Lower leg skin (tissue), 4 donors: ENCODE measurements around the gene FAM149A. TPM values are rescaled to one million over a fixed set of nuclear protein-coding genes. Genes with fewer than 3 reads are reported as not detected.

ENCODE experiments used
- DNase-seq, 2 donors: peaks; one replicate each; pipeline ENCODE4 v3.0.0-alpha.2; 2019; ENCODE audit warnings: low spot score in 2 of 2
- H3K4me3 ChIP-seq: fragments of 200-600 bp; sonication (generic); 2 replicates; pipeline ENCODE4 v1.5.1; 2017; ENCODE audit warnings: mild to moderate bottlenecking, low read depth; ENCODE audit not compliant: poor library complexity, severe bottlenecking
- POLR2A ChIP-seq, 2 donors: fragments of 450-650 bp; IDR thresholded peaks; one replicate each; pipeline ENCODE4 v1.6.1; 2016 to 2017; ENCODE audit warnings: antibody characterized with exemption in 2 of 2, mild to moderate bottlenecking in 1 of 2, moderate library complexity in 1 of 2
- WGBS, 2 donors: methylation state at CpG; one replicate each; pipeline ENCODE4 v1.1.5; 2018; 5-methylcytosine and 5-hydroxymethylcytosine counted together
- intact Hi-C: fragments of 100-400 bp; cut with DNase I; formaldehyde crosslinking; loops from one replicate; pipeline ENCODE4 v1.15.0; 2023; ENCODE audit warnings: low total_unique reads
- total RNA-seq, 4 donors: library from RNA; depleted of rRNA; stranded (reverse); fragments of >200 nt; gene quantifications; one replicate each; pipeline ENCODE4 v1.1.0, GENCODE V29; 2016
- TF ChIP-seq, protein P1 (sequence below), 3 donors: fragments of 450-650 bp; IDR thresholded peaks; one replicate each; pipeline ENCODE4 v1.5.1; 2016; ENCODE audit warnings: antibody characterized with exemption in 3 of 3, mild to moderate bottlenecking in 3 of 3, moderate library complexity in 2 of 3

The FAM149A gene
- total RNA-seq, 4 donors from 2014 or later: 0.59 to 4.7 (median 2.7) TPM

DNA sequence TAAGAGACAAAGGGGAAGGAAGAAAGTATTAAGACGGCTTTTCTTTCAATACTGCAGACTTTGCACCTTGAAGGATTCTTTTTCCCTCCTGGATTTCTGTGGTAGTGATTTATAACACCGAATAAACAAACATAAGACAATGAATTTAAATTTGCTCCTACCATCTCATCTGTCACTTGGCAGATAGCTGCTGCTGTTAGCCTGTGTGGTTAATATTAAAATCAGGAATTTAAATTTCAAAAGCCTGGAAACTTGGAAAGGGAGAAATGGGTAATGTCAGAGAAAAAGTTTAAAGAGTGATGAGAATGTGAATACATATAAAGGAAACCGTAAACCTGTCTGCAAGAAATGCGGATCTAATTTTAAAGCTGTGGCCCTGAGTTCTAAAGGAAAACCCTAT lies 3.4 kb downstream of the FAM149A start:
- 55 to 68% methylated on average over 4 of the region's 4 CpGs for WGBS, 2 donors
- TF ChIP-seq, protein P1, sequence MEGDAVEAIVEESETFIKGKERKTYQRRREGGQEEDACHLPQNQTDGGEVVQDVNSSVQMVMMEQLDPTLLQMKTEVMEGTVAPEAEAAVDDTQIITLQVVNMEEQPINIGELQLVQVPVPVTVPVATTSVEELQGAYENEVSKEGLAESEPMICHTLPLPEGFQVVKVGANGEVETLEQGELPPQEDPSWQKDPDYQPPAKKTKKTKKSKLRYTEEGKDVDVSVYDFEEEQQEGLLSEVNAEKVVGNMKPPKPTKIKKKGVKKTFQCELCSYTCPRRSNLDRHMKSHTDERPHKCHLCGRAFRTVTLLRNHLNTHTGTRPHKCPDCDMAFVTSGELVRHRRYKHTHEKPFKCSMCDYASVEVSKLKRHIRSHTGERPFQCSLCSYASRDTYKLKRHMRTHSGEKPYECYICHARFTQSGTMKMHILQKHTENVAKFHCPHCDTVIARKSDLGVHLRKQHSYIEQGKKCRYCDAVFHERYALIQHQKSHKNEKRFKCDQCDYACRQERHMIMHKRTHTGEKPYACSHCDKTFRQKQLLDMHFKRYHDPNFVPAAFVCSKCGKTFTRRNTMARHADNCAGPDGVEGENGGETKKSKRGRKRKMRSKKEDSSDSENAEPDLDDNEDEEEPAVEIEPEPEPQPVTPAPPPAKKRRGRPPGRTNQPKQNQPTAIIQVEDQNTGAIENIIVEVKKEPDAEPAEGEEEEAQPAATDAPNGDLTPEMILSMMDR (IDR thresholded peaks at IDR 0.05): no peak
- TF ChIP-seq POLR2A (IDR thresholded peaks at IDR 0.05): no peak
- intact Hi-C loops: no loop called here
- no peak overlapping the region for H3K4me3 ChIP-seq
- DNase-seq: no peak

DNA sequence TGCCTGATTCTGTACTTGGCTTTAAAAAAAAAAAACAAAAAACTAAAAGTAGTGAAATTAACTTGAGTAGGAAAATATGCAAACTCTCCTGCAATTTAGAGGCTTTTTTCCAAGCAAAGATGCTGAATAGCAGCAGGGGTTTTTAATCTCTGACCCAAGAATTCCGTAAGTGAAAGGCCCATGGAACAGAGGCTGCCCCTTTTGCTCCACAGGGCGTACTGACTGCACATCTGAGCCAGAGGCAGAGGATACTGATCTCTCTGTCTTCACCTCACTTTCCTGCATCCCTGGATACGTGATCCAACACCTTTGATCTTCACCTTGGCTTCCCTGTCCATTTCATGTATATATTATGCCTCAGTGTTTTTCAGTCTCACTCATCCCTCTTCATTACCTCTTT lies 3.9 kb downstream of the FAM149A start:
- no peak overlapping the region for H3K4me3 ChIP-seq
- no peak for DNase-seq
- TF ChIP-seq POLR2A (IDR thresholded peaks at IDR 0.05): no peak
- TF ChIP-seq, protein P1 (IDR thresholded peaks at IDR 0.05): no peak
- intact Hi-C loops: no loop called here
- whole genome bisulfite sequencing, 2 donors: 82 to 87% methylated on average over 3 of the region's 3 CpGs

GRCh38 chr4:186109245-186109644 lies 4.7 kb downstream of the FAM149A start:
- TF ChIP-seq, protein P1 (IDR thresholded peaks at IDR 0.05): no peak
- no peak for TF ChIP-seq POLR2A (IDR thresholded peaks at IDR 0.05)
- WGBS, 2 donors: 83 to 86% methylated on average over 4 of the region's 4 CpGs
- H3K4me3 ChIP-seq: no peak overlapping the region
- DNase-seq: no peak
- intact Hi-C loops: no loop called here

DNA sequence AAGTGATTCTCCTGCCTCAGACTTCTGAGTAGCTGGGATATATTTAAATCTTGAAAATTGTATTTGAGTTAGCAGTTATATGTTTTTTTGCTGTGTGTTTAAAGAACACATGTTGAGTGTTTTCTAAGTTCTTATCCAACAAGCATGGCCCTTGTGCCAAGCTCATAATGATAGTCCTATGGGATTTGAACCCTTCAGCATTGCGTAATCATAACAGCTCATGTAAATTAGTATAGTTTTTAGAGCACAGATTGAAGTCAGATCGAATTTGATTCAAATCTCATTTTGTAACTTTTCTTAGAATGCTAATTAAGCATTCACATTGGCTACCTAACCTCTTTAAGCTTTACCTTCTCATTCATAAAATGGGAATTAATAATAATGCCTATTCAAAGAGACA lies 12.2 kb downstream of the FAM149A start:
- DNase-seq: no peak
- 65 to 66% methylated on average over 2 of the region's 2 CpGs for WGBS, 2 donors
- intact Hi-C loops: no loop called here
- no peak overlapping the region for H3K4me3 ChIP-seq
- TF ChIP-seq, protein P1 (IDR thresholded peaks at IDR 0.05): no peak
- no peak for TF ChIP-seq POLR2A (IDR thresholded peaks at IDR 0.05)

DNA sequence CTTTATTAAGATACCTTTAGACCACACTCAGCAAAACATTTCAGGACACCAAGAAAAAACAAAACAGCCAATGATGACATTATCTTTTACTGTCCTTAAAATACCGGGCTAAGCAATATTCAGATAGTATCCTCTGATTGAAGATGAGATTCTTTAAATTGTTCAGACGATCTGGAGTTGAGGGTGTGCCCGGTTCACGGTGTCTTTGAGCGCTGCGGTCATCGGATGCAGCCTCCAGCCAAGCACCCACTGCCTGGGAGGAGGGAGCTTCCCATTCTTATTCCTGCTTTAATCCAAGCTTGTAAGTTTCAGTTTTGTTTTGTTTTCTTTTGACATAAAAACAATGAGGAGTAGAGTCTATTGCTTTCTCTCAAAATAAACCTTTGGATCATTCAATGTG lies 14.1 kb downstream of the FAM149A start:
- TF ChIP-seq POLR2A (IDR thresholded peaks at IDR 0.05): no peak
- TF ChIP-seq, protein P1 (IDR thresholded peaks at IDR 0.05): no peak
- intact Hi-C loops: no loop called here
- no peak for DNase-seq
- 38 to 41% methylated on average over 7 of the region's 7 CpGs for whole genome bisulfite sequencing, 2 donors
- no peak overlapping the region for H3K4me3 ChIP-seq

- WGBS, 2 donors: 52 to 60% methylated on average over 2 of the region's 2 CpGs
- TF ChIP-seq POLR2A (IDR thresholded peaks at IDR 0.05): no peak
- TF ChIP-seq, protein P1 (IDR thresholded peaks at IDR 0.05): no peak
- intact Hi-C loops: no loop called here
- no peak for DNase-seq
- H3K4me3 ChIP-seq: no peak overlapping the region
Observed at GRCh38 chr4:186121057-186121456, 16.6 kb downstream of the FAM149A start.
